HCT116 (cell line): ENCODE data around the gene PARP12. TPM values are rescaled to one million over a fixed set of nuclear protein-coding genes. Genes with fewer than 3 reads are reported as not detected.

ENCODE experiments used
- ATAC-seq: fragments of 200-7000 bp; cut with Tn5 transposase; 2 replicates; pipeline ENCODE4 v1.9.1; 2020; ENCODE audit warnings: mild to moderate bottlenecking, moderate library complexity
- BruUV-seq: library from RNA; stranded (reverse); fragments of 400-500 nt; replicated peaks from 2 replicates; lab custom pipeline; 2021; lab: Mats Ljungman, UMichigan
- CTCF ChIA-PET: fragments of 300-600 bp; sonication (Branson Sonifier 250); formaldehyde crosslinking; loops from one replicate; lab custom pipeline; 2021; ENCODE audit warnings: antibody characterized with exemption; lab: Charles Lee
- POLR2A ChIA-PET: fragments of 300-600, 350-600 bp; sonication (Branson Sonifier 250); formaldehyde crosslinking; loops from one replicate; lab custom pipeline; 2021; ENCODE audit warnings: antibody characterized with exemption; lab: Charles Lee
- RAD21 ChIA-PET, 2 experiments: fragments of 300-600 bp; sonication (Branson Sonifier 250); formaldehyde crosslinking; loops; one replicate each; lab custom pipeline; 2023; ENCODE audit warnings: low total read pairs in 2 of 2; ENCODE audit not compliant: uncharacterized antibody in 2 of 2, unreplicated experiment in 2 of 2, low non-redundant PET in 1 of 2; lab: Charles Lee
- DNase-seq: peaks from one replicate; pipeline ENCODE4 v3.0.0-alpha.2; 2010; ENCODE audit warnings: low read depth, low spot score
- H2AFZ ChIP-seq: fragments of 200-600 bp; shearing (Covaris generic), sonication (generic); 2 replicates; pipeline ENCODE4 v1.6.1; 2017; ENCODE audit warnings: low read depth, mixed run types, mixed read lengths, antibody characterized with exemption, low read length; ENCODE audit not compliant: poor library complexity, severe bottlenecking
- H3K27ac ChIP-seq: 2 replicates; pipeline ENCODE4 v1.5.1; 2012; ENCODE audit warnings: low read depth, low read length
- H3K27me3 ChIP-seq: fragments of 200-600 bp; sonication (generic); 2 replicates; pipeline ENCODE4 v1.6.1; 2016; ENCODE audit warnings: mixed run types, low read length, mixed read lengths; ENCODE audit not compliant: insufficient read depth
- H3K36me3 ChIP-seq, 2 experiments: fragments of 200-500 bp in 1 of 2; fragments of 200-600 bp in 1 of 2; sonication (Bioruptor generic) in 1 of 2; sonication (generic) in 1 of 2; 2 replicates each; pipeline versions ENCODE4 v1.5.1 to v1.6.1; 2014 to 2016; ENCODE audit warnings: low read length in 2 of 2, inconsistent platforms in 1 of 2, mixed read lengths in 1 of 2, mixed run types in 1 of 2; ENCODE audit not compliant: insufficient read depth in 2 of 2, control insufficient read depth in 1 of 2
- H3K4me1 ChIP-seq, 2 experiments: fragments of 200-600 bp in 1 of 2; sonication (generic) in 1 of 2; 2 replicates each; pipeline versions ENCODE4 v1.5.1 to v1.6.1; 2012 to 2017; ENCODE audit warnings: low read length in 2 of 2, inconsistent platforms in 1 of 2, mild to moderate bottlenecking in 1 of 2, mixed read lengths in 1 of 2, mixed run types in 1 of 2, moderate library complexity in 1 of 2; ENCODE audit not compliant: insufficient read depth in 2 of 2, control insufficient read depth in 1 of 2
- H3K4me2 ChIP-seq: fragments of 200-600 bp; sonication (generic); 2 replicates; pipeline ENCODE4 v1.6.1; 2017; ENCODE audit warnings: mixed run types, low read length, mixed read lengths
- H3K4me3 ChIP-seq, 2 experiments: fragments of 200-600 bp in 1 of 2; sonication (generic) in 1 of 2; replicated peaks in 1 of 2; 2 replicates each; pipeline ENCODE4 v1.5.1; 2011 to 2016; ENCODE audit warnings: low read length in 2 of 2, control low read depth in 1 of 2, low read depth in 1 of 2, mild to moderate bottlenecking in 1 of 2, mixed read lengths in 1 of 2, mixed run types in 1 of 2
- H3K79me2 ChIP-seq: fragments of 200-600 bp; sonication (generic); 2 replicates; pipeline ENCODE4 v1.6.1; 2017; ENCODE audit warnings: mild to moderate bottlenecking, mixed run types, low read length, moderate library complexity, mixed read lengths; ENCODE audit not compliant: insufficient read depth
- H3K9ac ChIP-seq: fragments of 200-600 bp; sonication (generic); 2 replicates; pipeline ENCODE4 v1.6.1; 2016; ENCODE audit warnings: low read length, mixed read lengths
- H3K9me2 ChIP-seq: fragments of 200-600 bp; sonication (generic), shearing (Covaris generic); 2 replicates; pipeline ENCODE4 v1.6.1; 2017; ENCODE audit warnings: mixed run types, mild to moderate bottlenecking, moderate library complexity; ENCODE audit not compliant: insufficient read depth
- H3K9me3 ChIP-seq, 2 experiments: fragments of 200-500 bp in 1 of 2; fragments of 200-600 bp in 1 of 2; sonication (Bioruptor generic) in 1 of 2; sonication (generic) in 1 of 2; 2 replicates each; pipeline ENCODE4 v1.6.1; 2014 to 2017; ENCODE audit warnings: low read length in 2 of 2, mixed read lengths in 2 of 2, inconsistent platforms in 1 of 2, low read depth in 1 of 2, mild to moderate bottlenecking in 1 of 2, mixed run types in 1 of 2, moderate library complexity in 1 of 2; ENCODE audit not compliant: control insufficient read depth in 1 of 2, insufficient read depth in 1 of 2
- H4K20me1 ChIP-seq: fragments of 200-600 bp; sonication (generic), shearing (Covaris generic); 2 replicates; pipeline ENCODE4 v1.6.1; 2017; ENCODE audit warnings: mixed run types, mild to moderate bottlenecking, moderate library complexity; ENCODE audit not compliant: insufficient read depth
- ATF3 ChIP-seq: IDR thresholded peaks from 2 replicates; pipeline ENCODE4 v1.6.1; 2012
- CTCF ChIP-seq, 3 experiments: fragments of 200-600 bp in 1 of 3; sonication (generic) in 1 of 3; IDR thresholded peaks in 2 of 3; conservative IDR thresholded peaks in 1 of 3; 2 replicates each; pipeline ENCODE4 v1.5.1; 2012 to 2017; ENCODE audit warnings: low read depth in 2 of 3, low read length in 2 of 3, antibody characterized with exemption in 1 of 3, borderline replicate concordance in 1 of 3, control low read depth in 1 of 3, mild to moderate bottlenecking in 1 of 3, mixed read lengths in 1 of 3, mixed run types in 1 of 3, moderate library complexity in 1 of 3; ENCODE audit not compliant: insufficient read depth in 1 of 3
- EGR1 ChIP-seq: IDR thresholded peaks from 2 replicates; pipeline ENCODE4 v1.6.1; 2012; ENCODE audit warnings: low read depth
- ELF1 ChIP-seq: IDR thresholded peaks from 2 replicates; pipeline ENCODE4 v1.6.1; 2012; ENCODE audit warnings: low read depth, borderline replicate concordance
- EZH2 ChIP-seq: fragments of 200-600 bp; sonication (generic); IDR thresholded peaks from 2 replicates; pipeline ENCODE4 v1.6.1; 2017; ENCODE audit warnings: antibody characterized with exemption, mixed run types
- EZH2phosphoT487 ChIP-seq: fragments of 200-600 bp; IDR thresholded peaks from 2 replicates; pipeline ENCODE4 v1.6.1; 2018; ENCODE audit warnings: antibody characterized with exemption, borderline replicate concordance
- FOSL1 ChIP-seq: IDR thresholded peaks from 2 replicates; pipeline ENCODE4 v1.6.1; 2012; ENCODE audit warnings: low read depth
- JUND ChIP-seq: IDR thresholded peaks from 2 replicates; pipeline ENCODE4 v1.6.1; 2012
- POLR2AphosphoS5 ChIP-seq: IDR thresholded peaks from 2 replicates; pipeline ENCODE4 v1.6.1; 2011; ENCODE audit warnings: mild to moderate bottlenecking, low read depth, low read length, moderate library complexity
- RAD21 ChIP-seq: IDR thresholded peaks from 2 replicates; pipeline ENCODE4 v1.6.1; 2012; ENCODE audit warnings: low read depth, mild to moderate bottlenecking
- SIN3A ChIP-seq: IDR thresholded peaks from 2 replicates; pipeline ENCODE4 v1.6.1; 2012; ENCODE audit warnings: low read depth
- SP1 ChIP-seq: IDR thresholded peaks from 2 replicates; pipeline ENCODE4 v1.6.1; 2012; ENCODE audit warnings: low read depth
- TCF7L2 ChIP-seq: IDR thresholded peaks from 2 replicates; pipeline ENCODE4 v1.7.0; 2011; ENCODE audit warnings: borderline replicate concordance, inconsistent platforms; ENCODE audit not compliant: insufficient read depth, insufficient read length; ENCODE audit errors: extremely low read depth
- YY1 ChIP-seq: IDR thresholded peaks from 2 replicates; pipeline ENCODE4 v1.6.1; 2011; ENCODE audit warnings: low read length, low read depth, moderate library complexity, mild to moderate bottlenecking; ENCODE audit not compliant: insufficient replicate concordance; ENCODE audit errors: extremely low read depth
- ZBTB33 ChIP-seq: IDR thresholded peaks from 2 replicates; pipeline ENCODE4 v1.6.1; 2011; ENCODE audit warnings: mild to moderate bottlenecking, low read length, moderate library complexity; ENCODE audit not compliant: insufficient replicate concordance; ENCODE audit errors: extremely low read depth
- ZFX ChIP-seq: fragments of 450-650 bp; IDR thresholded peaks from 2 replicates; pipeline ENCODE4 v1.6.1; 2017
- ZNF274 ChIP-seq: fragments of 200-500 bp; sonication (Bioruptor generic); IDR thresholded peaks from 2 replicates; pipeline ENCODE4 v1.6.1; 2014; ENCODE audit warnings: mild to moderate bottlenecking, low read depth, low read length, inconsistent platforms
- intact Hi-C: fragments of 100-400 bp; cut with micrococcal nuclease; formaldehyde crosslinking; loops from 2 replicates; pipeline ENCODE4 v1.10.0; 2022
- total RNA-seq: library from RNA; stranded (reverse); gene quantifications from one replicate; pipeline ENCODE4 v1.2.1, GENCODE V29; 2021; ENCODE audit not compliant: unreplicated experiment

PARP12 gene
- total RNA-seq, 1 experiment from 2014 or later = 17.7 TPM

GRCh38 chr7:140023728-140024127 lies 39.0 kb downstream of the PARP12 start:
- Histone ChIP-seq H3K36me3 (no peaks in the 10 kb centered on the region), H3K27me3 (no peaks in the 10 kb centered on the region), H3K4me1 (no peaks in the 10 kb centered on the region), H3K27ac (no peak overlapping the region), H3K4me3 (no peak overlapping the region), H3K9me3 (no peaks in the 10 kb centered on the region)
- DNase-seq = no peak
- RAD21 ChIA-PET = no interaction called here
- BruUV-seq = no TSS peak
- intact Hi-C loops = no loop called here
- CTCF ChIA-PET = no interaction called here
- no peak for TF ChIP-seq POLR2AphosphoS5
- TF ChIP-seq JUND = no peak
- TF ChIP-seq ZFX = no peak
- no peak for TF ChIP-seq EZH2phosphoT487
- TF ChIP-seq ELF1 = no peak
- TF ChIP-seq, all 23 proteins: peak for 0
- no peak for ATAC-seq
- Histone ChIP-seq H3K4me2 (no peak overlapping the region), H3K79me2 (no peaks in the 10 kb centered on the region), H3K9me2 (no peaks in the 10 kb centered on the region), H4K20me1 (no peaks in the 10 kb centered on the region), H3K9ac (no peak overlapping the region), H2AFZ (no peak overlapping the region)
- POLR2A ChIA-PET = no interaction called here

GRCh38 chr7:140022582-140023211 lies 40.1 kb downstream of the PARP12 start:
- Histone ChIP-seq H2AFZ (no peak overlapping the region), H3K4me1 (no peaks in the 10 kb centered on the region), H3K36me3 (no peaks in the 10 kb centered on the region), H3K27me3 (no peaks in the 10 kb centered on the region), H3K9ac (no peak overlapping the region), H4K20me1 (no peaks in the 10 kb centered on the region), H3K4me3 (no peak overlapping the region), H3K9me2 (no peaks in the 10 kb centered on the region), H3K27ac (no peak overlapping the region), H3K4me2 (no peak overlapping the region), H3K79me2 (no peaks in the 10 kb centered on the region), H3K9me3 (no peaks in the 10 kb centered on the region)
- ChIA-PET POLR2A (no interaction called here), RAD21 (no interaction called here), CTCF (interaction anchor here (1.0 kb wide), 1 partner anchor 17 kb away, joined by 3 read pairs; no protein-coding TSS in a partner anchor)
- ATAC-seq = no peak
- intact Hi-C loops = no loop called here
- no TSS peak for BruUV-seq
- DNase-seq = no peak
- no peak for TF ChIP-seq JUND
- TF ChIP-seq TCF7L2 = no peak
- TF ChIP-seq CTCF (IDR thresholded peaks at IDR 0.05 in 2 of 3, conservative IDR thresholded peaks at IDR 0.05 in 1 of 3; ENCODE audit: borderline replicate concordance in 1 of 3, insufficient read depth in 1 of 3, low read depth in 2 of 3, low read length in 2 of 3) = no peak
- TF ChIP-seq SIN3A = no peak
- no peak for TF ChIP-seq EGR1
- no peak for TF ChIP-seq ATF3
- no peak for TF ChIP-seq FOSL1
- no peak for TF ChIP-seq ELF1
- no peak for TF ChIP-seq ZBTB33
- TF ChIP-seq YY1 = no peak
- TF ChIP-seq ZFX = no peak
- no peak for TF ChIP-seq SP1
- no peak for TF ChIP-seq ZNF274
- no peak for TF ChIP-seq RAD21
- TF ChIP-seq EZH2 = no peak
